Caco-2 (cell line): ENCODE measurements around the gene TAS2R41. TPM values are rescaled to one million over a fixed set of nuclear protein-coding genes. Genes with fewer than 3 reads are reported as not detected.

Source experiments
- BruUV-seq: library from RNA; stranded (reverse); fragments of 400-500 nt; replicated peaks from 2 replicates; lab custom pipeline; 2021; lab: Mats Ljungman, UMichigan
- CTCF ChIA-PET: fragments of 300-600 bp; sonication (Branson Sonifier 250); formaldehyde crosslinking; loops from one replicate; lab custom pipeline; 2022; ENCODE audit warnings: antibody characterized with exemption; lab: Charles Lee
- POLR2A ChIA-PET: fragments of 300-600 bp; sonication (Branson Sonifier 250); formaldehyde crosslinking; loops from one replicate; lab custom pipeline; 2022; ENCODE audit warnings: antibody characterized with exemption; lab: Charles Lee
- DNase-seq, 2 experiments: peaks; one replicate each; pipeline versions ENCODE4 v3.0.0 to v3.0.0-alpha.2; 2020 to 2022
- H3K27me3 ChIP-seq: replicated peaks from 2 replicates; pipeline ENCODE4 v1.6.0; 2011; ENCODE audit warnings: low read length; ENCODE audit not compliant: control insufficient read depth, insufficient read depth
- H3K36me3 ChIP-seq: 2 replicates; pipeline ENCODE4 v1.5.1; 2011; ENCODE audit warnings: low read length; ENCODE audit not compliant: control insufficient read depth, insufficient read depth
- H3K4me1 ChIP-seq: fragments of 250-450 bp; sonication (Bioruptor Pico); 2 replicates; pipeline ENCODE4 v1.5.1; 2020; ENCODE audit warnings: mild to moderate bottlenecking
- H3K4me3 ChIP-seq: 2 replicates; pipeline ENCODE4 v1.5.1; 2011; ENCODE audit warnings: low read depth, mild to moderate bottlenecking, control low read depth, low read length
- H3K9me3 ChIP-seq: fragments of 250-450 bp; sonication (Bioruptor Pico); 2 replicates; pipeline ENCODE4 v1.5.1; 2020; ENCODE audit warnings: mild to moderate bottlenecking, moderate library complexity
- H3K27ac Mint-ChIP-seq: one replicate; pipeline ENCODE4 v1.8.0; 2022; ENCODE audit warnings: mixed read lengths; ENCODE audit not compliant: unreplicated experiment
- H3K27me3 Mint-ChIP-seq: one replicate; pipeline ENCODE4 v1.8.0; 2022; ENCODE audit warnings: mixed read lengths; ENCODE audit not compliant: insufficient read depth, unreplicated experiment
- H3K36me3 Mint-ChIP-seq: one replicate; pipeline ENCODE4 v1.8.0; 2022; ENCODE audit warnings: mild to moderate bottlenecking, mixed read lengths; ENCODE audit not compliant: insufficient read depth, unreplicated experiment
- H3K4me1 Mint-ChIP-seq: one replicate; pipeline ENCODE4 v1.8.0; 2022; ENCODE audit warnings: low read depth, mixed read lengths; ENCODE audit not compliant: unreplicated experiment
- H3K4me3 Mint-ChIP-seq: one replicate; pipeline ENCODE4 v1.8.0; 2022; ENCODE audit warnings: mild to moderate bottlenecking, moderate library complexity, mixed read lengths; ENCODE audit not compliant: unreplicated experiment
- H3K9me3 Mint-ChIP-seq: one replicate; pipeline ENCODE4 v1.8.0; 2022; ENCODE audit warnings: mixed read lengths; ENCODE audit not compliant: unreplicated experiment
- intact Hi-C: fragments of 100-400 bp; cut with micrococcal nuclease; formaldehyde crosslinking; loops from one replicate; pipeline ENCODE4 v1.10.0; 2022; ENCODE audit not compliant: unreplicated experiment
- total RNA-seq: library from RNA; stranded (reverse); gene quantifications from 2 replicates; pipeline ENCODE4 v1.2.3, GENCODE V29; 2022
- TF ChIP-seq, protein P1 (sequence below), 2 experiments: fragments of 200-600 bp in 1 of 2; IDR thresholded peaks; 1 replicate in 1 of 2; 2 replicates in 1 of 2; pipeline versions ENCODE4 v1.5.1 to v1.8.0; 2011 to 2022; ENCODE audit warnings: antibody characterized with exemption in 1 of 2, control low read depth in 1 of 2, inconsistent platforms in 1 of 2, low read depth in 1 of 2, low read length in 1 of 2, mild to moderate bottlenecking in 1 of 2, moderate library complexity in 1 of 2; ENCODE audit not compliant: insufficient read depth in 1 of 2, severe bottlenecking in 1 of 2, unreplicated experiment in 1 of 2

Gene TAS2R41
- total RNA-seq, 1 experiment from 2014 or later = not detected

- no peak for DNase-seq
- intact Hi-C loops = no loop called here
- no TSS peak for BruUV-seq
- Histone ChIP-seq H3K27me3 (no peaks in the 10 kb centered on the region), H3K36me3 (no peaks in the 10 kb centered on the region), H3K9me3 (no peaks in the 10 kb centered on the region), H3K4me1 (peaks cover 6% of the 10 kb centered on the region), H3K4me3 (no peak overlapping the region)
- TF ChIP-seq, protein P1, sequence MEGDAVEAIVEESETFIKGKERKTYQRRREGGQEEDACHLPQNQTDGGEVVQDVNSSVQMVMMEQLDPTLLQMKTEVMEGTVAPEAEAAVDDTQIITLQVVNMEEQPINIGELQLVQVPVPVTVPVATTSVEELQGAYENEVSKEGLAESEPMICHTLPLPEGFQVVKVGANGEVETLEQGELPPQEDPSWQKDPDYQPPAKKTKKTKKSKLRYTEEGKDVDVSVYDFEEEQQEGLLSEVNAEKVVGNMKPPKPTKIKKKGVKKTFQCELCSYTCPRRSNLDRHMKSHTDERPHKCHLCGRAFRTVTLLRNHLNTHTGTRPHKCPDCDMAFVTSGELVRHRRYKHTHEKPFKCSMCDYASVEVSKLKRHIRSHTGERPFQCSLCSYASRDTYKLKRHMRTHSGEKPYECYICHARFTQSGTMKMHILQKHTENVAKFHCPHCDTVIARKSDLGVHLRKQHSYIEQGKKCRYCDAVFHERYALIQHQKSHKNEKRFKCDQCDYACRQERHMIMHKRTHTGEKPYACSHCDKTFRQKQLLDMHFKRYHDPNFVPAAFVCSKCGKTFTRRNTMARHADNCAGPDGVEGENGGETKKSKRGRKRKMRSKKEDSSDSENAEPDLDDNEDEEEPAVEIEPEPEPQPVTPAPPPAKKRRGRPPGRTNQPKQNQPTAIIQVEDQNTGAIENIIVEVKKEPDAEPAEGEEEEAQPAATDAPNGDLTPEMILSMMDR (IDR thresholded peaks at IDR 0.05; ENCODE audit: insufficient read depth in 1 of 2, low read depth in 1 of 2, low read length in 1 of 2, severe bottlenecking in 1 of 2, unreplicated experiment in 1 of 2) = no peak
- ChIA-PET CTCF (no interaction called here), POLR2A (no interaction called here)
- Mint-ChIP-seq H3K9me3 (peaks cover 21% of the 10 kb centered on the region), H3K27me3 (no peaks in the 10 kb centered on the region), H3K4me1 (peaks cover 2% of the 10 kb centered on the region), H3K27ac (no peak overlapping the region), H3K36me3 (no peaks in the 10 kb centered on the region), H3K4me3 (no peak overlapping the region)
Measured at GRCh38 chr7:143507094-143507518, 29.4 kb downstream of the TAS2R41 start.

- H3K36me3 ChIP-seq = no peaks in the 10 kb centered on the region
- no peak overlapping the region for H3K4me3 ChIP-seq
- Mint-ChIP-seq H3K27me3 (no peaks in the 10 kb centered on the region), H3K36me3 (no peaks in the 10 kb centered on the region), H3K9me3 (peaks cover 21% of the 10 kb centered on the region), H3K4me3 (no peak overlapping the region), H3K27ac (no peak overlapping the region), H3K4me1 (peaks cover 7% of the 10 kb centered on the region)
- TF ChIP-seq, protein P1 (IDR thresholded peaks at IDR 0.05; ENCODE audit: insufficient read depth in 1 of 2, low read depth in 1 of 2, low read length in 1 of 2, severe bottlenecking in 1 of 2, unreplicated experiment in 1 of 2) = no peak
- BruUV-seq = no TSS peak
- H3K9me3 ChIP-seq = no peaks in the 10 kb centered on the region
- no peak for DNase-seq
- ChIA-PET CTCF (interaction anchor here (0.6 kb wide), 1 partner anchor 292 kb away, joined by 3 read pairs; no protein-coding TSS in a partner anchor), POLR2A (no interaction called here)
- H3K4me1 ChIP-seq = peaks cover 11% of the 10 kb centered on the region
- intact Hi-C loops = no loop called here
- H3K27me3 ChIP-seq = no peaks in the 10 kb centered on the region
Measured at GRCh38 chr7:143507534-143508055, 29.9 kb downstream of the TAS2R41 start.

DNA sequence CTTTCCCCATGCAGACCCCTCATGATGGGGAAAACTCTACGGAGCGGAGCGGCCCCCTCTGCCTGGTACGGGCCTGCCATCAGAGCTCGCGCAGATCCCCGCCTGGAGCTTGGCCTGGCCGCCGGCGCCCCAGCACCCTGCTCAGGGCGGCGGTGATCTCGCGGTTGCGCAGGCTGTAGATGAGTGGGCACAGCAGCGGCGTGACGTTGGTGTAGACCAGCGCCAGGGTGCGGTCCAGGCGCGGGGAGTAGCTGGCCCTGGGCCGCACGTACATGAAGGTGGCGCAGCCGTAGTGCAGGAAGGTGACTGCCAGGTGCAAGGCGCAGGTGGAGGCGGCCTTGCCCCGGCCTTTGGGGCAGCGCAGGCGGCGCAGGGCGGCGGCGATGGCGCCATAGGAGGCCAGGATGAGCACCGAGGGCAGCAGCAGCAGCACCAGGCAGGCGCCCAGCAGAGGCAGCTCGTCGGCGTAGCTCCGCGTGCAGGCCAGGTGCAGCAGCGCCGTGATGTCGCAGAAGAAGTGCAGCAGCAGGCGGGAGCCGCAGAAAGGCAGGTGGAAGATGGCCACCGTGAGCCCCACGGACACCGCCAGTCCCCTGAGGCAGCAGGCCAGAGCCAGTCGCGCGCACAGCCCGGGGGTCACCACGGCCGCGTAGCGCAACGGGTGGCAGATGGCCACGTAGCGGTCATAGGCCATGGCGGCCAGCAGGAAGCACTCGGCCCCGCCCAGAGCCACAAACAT lies 33.4 kb downstream of the TAS2R41 start:
- Histone ChIP-seq H3K4me3 (no peak overlapping the region), H3K27me3 (no peaks in the 10 kb centered on the region), H3K9me3 (no peaks in the 10 kb centered on the region), H3K4me1 (peaks cover 38% of the 10 kb centered on the region), H3K36me3 (no peaks in the 10 kb centered on the region)
- DNase-seq = no peak
- CTCF ChIA-PET = no interaction called here
- intact Hi-C loops = no loop called here
- TF ChIP-seq, protein P1 (IDR thresholded peaks at IDR 0.05; ENCODE audit: insufficient read depth in 1 of 2, low read depth in 1 of 2, low read length in 1 of 2, severe bottlenecking in 1 of 2, unreplicated experiment in 1 of 2) = no peak
- H3K9me3 Mint-ChIP-seq = peaks cover 17% of the 10 kb centered on the region
- H3K4me3 Mint-ChIP-seq = no peak overlapping the region
- no peaks in the 10 kb centered on the region for H3K27me3 Mint-ChIP-seq
- H3K4me1 Mint-ChIP-seq = peaks cover 26% of the 10 kb centered on the region
- BruUV-seq = no TSS peak
- H3K27ac Mint-ChIP-seq = peak overlapping the region; percentile 17
- POLR2A ChIA-PET = interaction anchor here (0.6 kb wide), 1 partner anchor 285 kb away, joined by 3 read pairs; no protein-coding TSS in a partner anchor
- H3K36me3 Mint-ChIP-seq = no peaks in the 10 kb centered on the region
